WTC11 (cell line): ENCODE data around the gene RGS18. TPM values are rescaled to one million over a fixed set of nuclear protein-coding genes. Genes with fewer than 3 reads are reported as not detected.

Experiments
- ATAC-seq: fragments of 200-7000 bp; cut with Tn5 transposase; 2 replicates; pipeline ENCODE4 v1.10.0; 2021; ENCODE audit warnings: mild to moderate bottlenecking, moderate library complexity
- CTCF ChIA-PET: fragments of 300-600 bp; sonication (Branson Sonifier 250); formaldehyde crosslinking; loops from one replicate; lab custom pipeline; 2021; ENCODE audit warnings: antibody characterized with exemption; lab: Charles Lee
- POLR2A ChIA-PET: fragments of 350-600 bp; sonication (Branson Sonifier 250); formaldehyde crosslinking; loops from one replicate; lab custom pipeline; 2021; ENCODE audit warnings: antibody characterized with exemption; lab: Charles Lee
- DNase-seq: peaks from one replicate; pipeline ENCODE4 v3.0.0; 2021; ENCODE audit warnings: low spot score
- H3K27ac Mint-ChIP-seq: 2 replicates; pipeline ENCODE4 v1.8.0; 2021; ENCODE audit warnings: mixed read lengths
- H3K27me3 Mint-ChIP-seq: 2 replicates; pipeline ENCODE4 v1.8.0; 2021; ENCODE audit warnings: low read depth, mild to moderate bottlenecking, moderate library complexity, mixed read lengths
- H3K36me3 Mint-ChIP-seq: 2 replicates; pipeline ENCODE4 v1.8.0; 2021; ENCODE audit warnings: mixed read lengths
- H3K4me1 Mint-ChIP-seq: 2 replicates; pipeline ENCODE4 v1.8.0; 2022; ENCODE audit warnings: mixed read lengths
- H3K4me3 Mint-ChIP-seq: 2 replicates; pipeline ENCODE4 v1.8.0; 2021; ENCODE audit warnings: mild to moderate bottlenecking, moderate library complexity, mixed read lengths
- H3K9me3 Mint-ChIP-seq: 2 replicates; pipeline ENCODE4 v1.8.0; 2021; ENCODE audit warnings: mixed read lengths
- E2F5 ChIP-seq: sonication (generic); formaldehyde crosslinking; IDR thresholded peaks from 2 replicates; pipeline ENCODE4 v1.8.1; 2022; ENCODE audit warnings: mild to moderate bottlenecking, moderate library complexity, missing genetic modification reagents
- ERG ChIP-seq: fragments of 250-450 bp; sonication (Bioruptor Pico); IDR thresholded peaks from 2 replicates; pipeline ENCODE4 v1.8.0; 2021; ENCODE audit warnings: mild to moderate bottlenecking
- FOXJ3 ChIP-seq: sonication (generic); formaldehyde crosslinking; IDR thresholded peaks from 2 replicates; pipeline ENCODE4 v1.9.0; 2021; ENCODE audit warnings: missing genetic modification reagents, mild to moderate bottlenecking, borderline replicate concordance
- GABPB1 ChIP-seq: sonication (generic); formaldehyde crosslinking; IDR thresholded peaks from 2 replicates; pipeline ENCODE4 v1.8.1; 2023; ENCODE audit warnings: mild to moderate bottlenecking, missing genetic modification reagents
- MAX ChIP-seq: sonication (generic); formaldehyde crosslinking; IDR thresholded peaks from 2 replicates; pipeline ENCODE4 v1.8.0; 2022; ENCODE audit warnings: mild to moderate bottlenecking, missing genetic modification reagents
- MYBL2 ChIP-seq: sonication (generic); formaldehyde crosslinking; IDR thresholded peaks from 2 replicates; pipeline ENCODE4 v1.8.1; 2023; ENCODE audit warnings: mild to moderate bottlenecking, moderate library complexity, missing genetic modification reagents
- NFE2L1 ChIP-seq: sonication (generic); formaldehyde crosslinking; IDR thresholded peaks from 2 replicates; pipeline ENCODE4 v1.8.1; 2023; ENCODE audit warnings: missing genetic modification reagents
- NR2C2 ChIP-seq: sonication (generic); formaldehyde crosslinking; IDR thresholded peaks from 2 replicates; pipeline ENCODE4 v1.8.0; 2022; ENCODE audit warnings: mild to moderate bottlenecking, missing genetic modification reagents
- TEAD4 ChIP-seq: sonication (generic); formaldehyde crosslinking; IDR thresholded peaks from 2 replicates; pipeline ENCODE4 v1.8.0; 2022; ENCODE audit warnings: mild to moderate bottlenecking, missing genetic modification reagents
- USF1 ChIP-seq: sonication (generic); formaldehyde crosslinking; IDR thresholded peaks from 2 replicates; pipeline ENCODE4 v1.8.0; 2022; ENCODE audit warnings: mild to moderate bottlenecking, missing genetic modification reagents
- ZNF121 ChIP-seq: sonication (generic); formaldehyde crosslinking; IDR thresholded peaks from 2 replicates; pipeline ENCODE4 v1.8.0; 2023; ENCODE audit warnings: missing genetic modification reagents
- ZNF416 ChIP-seq: fragments of 250-450 bp; sonication (Bioruptor Pico); IDR thresholded peaks from 2 replicates; pipeline ENCODE4 v1.9.0; 2021; ENCODE audit warnings: mild to moderate bottlenecking, inconsistent platforms
- ZNF423 ChIP-seq: fragments of 250-450 bp; sonication (Bioruptor Pico); IDR thresholded peaks from 2 replicates; pipeline ENCODE4 v2.1.2; 2022; ENCODE audit warnings: mild to moderate bottlenecking, moderate library complexity
- ZNF671 ChIP-seq: fragments of 250-450 bp; sonication (Bioruptor Pico); IDR thresholded peaks from 2 replicates; pipeline ENCODE4 v1.8.0; 2021; ENCODE audit warnings: mild to moderate bottlenecking
- total RNA-seq: library from RNA; stranded (reverse); gene quantifications from 3 replicates; pipeline ENCODE4 v1.2.3, GENCODE V29; 2021
- TF ChIP-seq, protein P1 (sequence below): fragments of 200-600 bp; IDR thresholded peaks from 2 replicates; pipeline ENCODE4 v1.8.0; 2022; ENCODE audit warnings: antibody characterized with exemption
- TF ChIP-seq, protein P2 (sequence below): fragments of 250-450 bp; sonication (Bioruptor Pico); conservative IDR thresholded peaks from 2 replicates; pipeline ENCODE4 v1.9.0; 2021; ENCODE audit warnings: mild to moderate bottlenecking
- TF ChIP-seq, protein P3 (sequence below): sonication (generic); formaldehyde crosslinking; IDR thresholded peaks from 2 replicates; pipeline ENCODE4 v1.8.1; 2022; ENCODE audit warnings: missing genetic modification reagents, borderline replicate concordance
- TF ChIP-seq, protein P4 (sequence below): fragments of 250-450 bp; sonication (Bioruptor Pico); IDR thresholded peaks from 2 replicates; pipeline ENCODE4 v1.9.0; 2021; ENCODE audit warnings: mild to moderate bottlenecking
- TF ChIP-seq, protein P5 (sequence below): fragments of 250-450 bp; sonication (Bioruptor Pico); IDR thresholded peaks from 2 replicates; pipeline ENCODE4 v1.9.0; 2021; ENCODE audit warnings: moderate library complexity, mild to moderate bottlenecking, inconsistent platforms, borderline replicate concordance

The RGS18 gene
- total RNA-seq, 1 experiment from 2014 or later: not detected

DNA sequence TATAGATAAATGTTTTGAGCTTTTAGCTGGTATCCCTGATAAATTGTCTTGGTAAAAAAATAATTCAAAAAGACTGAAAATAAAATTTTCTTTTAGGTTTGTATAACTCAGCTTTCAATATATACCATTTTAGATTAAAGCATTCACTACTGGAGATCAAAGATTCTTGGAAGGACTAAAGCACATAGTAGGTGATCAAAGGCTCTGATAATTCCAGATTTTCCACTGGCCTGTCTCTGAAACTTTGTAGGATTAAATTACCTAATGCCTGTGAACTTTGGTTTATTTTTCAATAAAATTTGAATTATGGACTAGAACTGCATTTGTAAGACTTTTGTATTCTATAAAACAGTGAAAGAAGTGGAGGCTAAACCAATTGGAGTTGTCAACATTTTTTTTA is 1.2 kb upstream of the RGS18 start:
- H3K36me3 Mint-ChIP-seq: no peaks in the 10 kb centered on the region
- no peaks in the 10 kb centered on the region for H3K4me1 Mint-ChIP-seq
- no peaks in the 10 kb centered on the region for H3K27me3 Mint-ChIP-seq
- CTCF ChIA-PET: no interaction called here
- no peak for DNase-seq
- 0 out of 2 replicates have a peak, but pooled peaks cover 4% of the 10 kb centered on the region for H3K9me3 Mint-ChIP-seq
- TF ChIP-seq TEAD4 (CRISPR knock-in tag) (no peak), MYBL2 (no peak), NFE2L1 (CRISPR knock-in tag) (no peak), USF1 (CRISPR knock-in tag) (no peak), NR2C2 (no peak), ZNF416 (CRISPR knock-in tag) (no peak), ZNF121 (CRISPR knock-in tag) (no peak), ZNF671 (CRISPR knock-in tag) (no peak), ZNF423 (CRISPR knock-in tag) (no peak), MAX (CRISPR knock-in tag) (no peak), ERG (CRISPR knock-in tag) (no peak), GABPB1 (CRISPR knock-in tag) (no peak)
- TF ChIP-seq, protein P1, sequence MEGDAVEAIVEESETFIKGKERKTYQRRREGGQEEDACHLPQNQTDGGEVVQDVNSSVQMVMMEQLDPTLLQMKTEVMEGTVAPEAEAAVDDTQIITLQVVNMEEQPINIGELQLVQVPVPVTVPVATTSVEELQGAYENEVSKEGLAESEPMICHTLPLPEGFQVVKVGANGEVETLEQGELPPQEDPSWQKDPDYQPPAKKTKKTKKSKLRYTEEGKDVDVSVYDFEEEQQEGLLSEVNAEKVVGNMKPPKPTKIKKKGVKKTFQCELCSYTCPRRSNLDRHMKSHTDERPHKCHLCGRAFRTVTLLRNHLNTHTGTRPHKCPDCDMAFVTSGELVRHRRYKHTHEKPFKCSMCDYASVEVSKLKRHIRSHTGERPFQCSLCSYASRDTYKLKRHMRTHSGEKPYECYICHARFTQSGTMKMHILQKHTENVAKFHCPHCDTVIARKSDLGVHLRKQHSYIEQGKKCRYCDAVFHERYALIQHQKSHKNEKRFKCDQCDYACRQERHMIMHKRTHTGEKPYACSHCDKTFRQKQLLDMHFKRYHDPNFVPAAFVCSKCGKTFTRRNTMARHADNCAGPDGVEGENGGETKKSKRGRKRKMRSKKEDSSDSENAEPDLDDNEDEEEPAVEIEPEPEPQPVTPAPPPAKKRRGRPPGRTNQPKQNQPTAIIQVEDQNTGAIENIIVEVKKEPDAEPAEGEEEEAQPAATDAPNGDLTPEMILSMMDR: no peak
- TF ChIP-seq, protein P2, sequence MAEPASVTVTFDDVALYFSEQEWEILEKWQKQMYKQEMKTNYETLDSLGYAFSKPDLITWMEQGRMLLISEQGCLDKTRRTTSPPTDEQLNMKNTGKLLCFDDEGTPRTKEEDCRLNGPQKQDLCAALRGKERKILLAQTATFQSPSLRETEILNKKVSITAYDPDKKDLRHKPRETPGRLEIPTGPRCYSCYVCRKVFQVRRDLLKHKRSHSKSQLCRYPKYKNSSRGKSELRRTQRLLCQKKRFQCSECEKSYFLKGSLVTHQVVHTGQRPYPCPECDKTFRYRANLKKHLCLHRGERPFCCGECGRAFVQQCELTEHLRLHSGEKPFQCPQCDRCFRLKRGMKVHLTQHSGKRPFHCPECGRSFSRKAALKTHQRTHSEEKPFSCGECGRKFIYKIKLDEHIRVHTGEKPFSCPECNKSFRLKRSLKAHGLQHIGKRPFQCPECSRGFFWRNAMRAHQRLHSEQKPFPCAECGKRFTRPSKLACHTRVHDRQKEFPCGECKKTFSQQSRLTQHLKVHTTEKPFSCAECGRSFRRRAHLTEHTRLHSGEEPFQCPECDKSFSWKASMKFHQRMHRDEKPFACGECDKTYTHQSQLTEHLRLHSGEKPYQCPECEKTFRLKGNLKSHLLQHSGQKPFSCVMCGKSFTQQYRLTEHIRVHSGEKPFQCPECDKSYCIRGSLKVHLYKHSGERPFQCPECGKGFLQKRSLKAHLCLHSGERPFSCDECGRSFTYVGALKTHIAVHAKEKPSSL (CRISPR knock-in tag): no peak
- TF ChIP-seq, protein P3, sequence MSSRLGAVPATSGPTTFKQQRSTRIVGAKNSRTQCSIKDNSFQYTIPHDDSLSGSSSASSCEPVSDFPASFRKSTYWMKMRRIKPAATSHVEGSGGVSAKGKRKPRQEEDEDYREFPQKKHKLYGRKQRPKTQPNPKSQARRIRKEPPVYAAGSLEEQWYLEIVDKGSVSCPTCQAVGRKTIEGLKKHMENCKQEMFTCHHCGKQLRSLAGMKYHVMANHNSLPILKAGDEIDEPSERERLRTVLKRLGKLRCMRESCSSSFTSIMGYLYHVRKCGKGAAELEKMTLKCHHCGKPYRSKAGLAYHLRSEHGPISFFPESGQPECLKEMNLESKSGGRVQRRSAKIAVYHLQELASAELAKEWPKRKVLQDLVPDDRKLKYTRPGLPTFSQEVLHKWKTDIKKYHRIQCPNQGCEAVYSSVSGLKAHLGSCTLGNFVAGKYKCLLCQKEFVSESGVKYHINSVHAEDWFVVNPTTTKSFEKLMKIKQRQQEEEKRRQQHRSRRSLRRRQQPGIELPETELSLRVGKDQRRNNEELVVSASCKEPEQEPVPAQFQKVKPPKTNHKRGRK (CRISPR knock-in tag): no peak
- TF ChIP-seq, protein P4, sequence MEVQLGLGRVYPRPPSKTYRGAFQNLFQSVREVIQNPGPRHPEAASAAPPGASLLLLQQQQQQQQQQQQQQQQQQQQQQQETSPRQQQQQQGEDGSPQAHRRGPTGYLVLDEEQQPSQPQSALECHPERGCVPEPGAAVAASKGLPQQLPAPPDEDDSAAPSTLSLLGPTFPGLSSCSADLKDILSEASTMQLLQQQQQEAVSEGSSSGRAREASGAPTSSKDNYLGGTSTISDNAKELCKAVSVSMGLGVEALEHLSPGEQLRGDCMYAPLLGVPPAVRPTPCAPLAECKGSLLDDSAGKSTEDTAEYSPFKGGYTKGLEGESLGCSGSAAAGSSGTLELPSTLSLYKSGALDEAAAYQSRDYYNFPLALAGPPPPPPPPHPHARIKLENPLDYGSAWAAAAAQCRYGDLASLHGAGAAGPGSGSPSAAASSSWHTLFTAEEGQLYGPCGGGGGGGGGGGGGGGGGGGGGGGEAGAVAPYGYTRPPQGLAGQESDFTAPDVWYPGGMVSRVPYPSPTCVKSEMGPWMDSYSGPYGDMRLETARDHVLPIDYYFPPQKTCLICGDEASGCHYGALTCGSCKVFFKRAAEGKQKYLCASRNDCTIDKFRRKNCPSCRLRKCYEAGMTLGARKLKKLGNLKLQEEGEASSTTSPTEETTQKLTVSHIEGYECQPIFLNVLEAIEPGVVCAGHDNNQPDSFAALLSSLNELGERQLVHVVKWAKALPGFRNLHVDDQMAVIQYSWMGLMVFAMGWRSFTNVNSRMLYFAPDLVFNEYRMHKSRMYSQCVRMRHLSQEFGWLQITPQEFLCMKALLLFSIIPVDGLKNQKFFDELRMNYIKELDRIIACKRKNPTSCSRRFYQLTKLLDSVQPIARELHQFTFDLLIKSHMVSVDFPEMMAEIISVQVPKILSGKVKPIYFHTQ (CRISPR knock-in tag): no peak
- TF ChIP-seq, all 79 proteins: peak for 0
- no peak for ATAC-seq
- Mint-ChIP-seq H3K27ac (no peak overlapping the region), H3K4me3 (no peak overlapping the region)
- POLR2A ChIA-PET: no interaction called here

GRCh38 chr1:192159014-192159413 is 752 bp downstream of the RGS18 start:
- no peaks in the 10 kb centered on the region for H3K4me1 Mint-ChIP-seq
- POLR2A ChIA-PET: no interaction called here

More at GRCh38 chr1:192159014-192159413, 752 bp downstream of the RGS18 start:
- Mint-ChIP-seq H3K36me3 (no peaks in the 10 kb centered on the region), H3K27me3 (no peaks in the 10 kb centered on the region), H3K9me3 (0 out of 2 replicates have a peak, but pooled peaks cover 4% of the 10 kb centered on the region), H3K27ac (no peak overlapping the region), H3K4me3 (no peak overlapping the region)
- ATAC-seq: no peak
- CTCF ChIA-PET: no interaction called here
- TF ChIP-seq FOXJ3 (no peak), E2F5 (CRISPR knock-in tag) (no peak)
- TF ChIP-seq, protein P5, sequence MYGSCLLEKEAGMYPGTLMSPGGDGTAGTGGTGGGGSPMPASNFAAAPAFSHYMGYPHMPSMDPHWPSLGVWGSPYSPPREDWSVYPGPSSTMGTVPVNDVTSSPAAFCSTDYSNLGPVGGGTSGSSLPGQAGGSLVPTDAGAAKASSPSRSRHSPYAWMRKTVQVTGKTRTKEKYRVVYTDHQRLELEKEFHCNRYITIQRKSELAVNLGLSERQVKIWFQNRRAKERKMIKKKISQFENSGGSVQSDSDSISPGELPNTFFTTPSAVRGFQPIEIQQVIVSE (CRISPR knock-in tag): no peak
- DNase-seq: no peak
